Suprapubic skin (tissue), 4 donors: ENCODE measurements around the gene DDX51. TPM values are rescaled to one million over a fixed set of nuclear protein-coding genes. Genes with fewer than 3 reads are reported as not detected.

Source experiments
- DNase-seq, 2 donors: peaks; one replicate each; pipeline ENCODE4 v3.0.0-alpha.2; 2019; ENCODE audit warnings: low spot score in 2 of 2
- H3K27ac ChIP-seq: fragments of 200-600 bp; sonication (generic); one replicate; pipeline ENCODE4 v1.5.1; 2019
- H3K27me3 ChIP-seq: fragments of 200-600 bp; sonication (generic); one replicate; pipeline ENCODE4 v1.5.1; 2019
- H3K36me3 ChIP-seq: fragments of 200-600 bp; sonication (generic); one replicate; pipeline ENCODE4 v1.5.1; 2019
- H3K4me1 ChIP-seq: fragments of 200-600 bp; sonication (generic); one replicate; pipeline ENCODE4 v1.5.1; 2019
- H3K4me3 ChIP-seq: fragments of 200-600 bp; sonication (generic); one replicate; pipeline ENCODE4 v1.5.1; 2019; ENCODE audit warnings: mild to moderate bottlenecking
- H3K9me3 ChIP-seq: fragments of 200-600 bp; sonication (generic); one replicate; pipeline ENCODE4 v1.5.1; 2019
- EP300 ChIP-seq: sonication (generic); formaldehyde crosslinking; IDR thresholded peaks from one replicate; pipeline ENCODE4 v1.6.1; 2017; ENCODE audit warnings: antibody characterized with exemption
- POLR2A ChIP-seq, 2 donors: fragments of 450-650 bp; IDR thresholded peaks; one replicate each; pipeline ENCODE4 v1.6.1; 2017; ENCODE audit warnings: antibody characterized with exemption in 2 of 2, mild to moderate bottlenecking in 2 of 2, moderate library complexity in 2 of 2
- POLR2AphosphoS5 ChIP-seq, 3 donors: sonication (generic); formaldehyde crosslinking; IDR thresholded peaks; one replicate each; pipeline ENCODE4 v1.6.1; 2017; ENCODE audit warnings: antibody characterized with exemption in 3 of 3
- WGBS: methylation state at CpG from one replicate; pipeline ENCODE4 v1.1.5; 2018; 5-methylcytosine and 5-hydroxymethylcytosine counted together
- total RNA-seq, 4 donors: library from RNA; depleted of rRNA; stranded (reverse); fragments of >200 nt; gene quantifications; one replicate each; pipeline ENCODE4 v1.1.0, GENCODE V29; 2016
- TF ChIP-seq, protein P1 (sequence below), 2 donors: fragments of 200-600 bp in 1 of 2; fragments of 450-650 bp in 1 of 2; sonication (generic) in 1 of 2; IDR thresholded peaks; one replicate each; pipeline ENCODE4 v1.5.1; 2016 to 2019; ENCODE audit warnings: antibody characterized with exemption in 2 of 2, mild to moderate bottlenecking in 1 of 2, moderate library complexity in 1 of 2

The DDX51 gene
- total RNA-seq, 4 donors from 2014 or later, result 21.1 to 39.6 (median 23.7) TPM

DNA sequence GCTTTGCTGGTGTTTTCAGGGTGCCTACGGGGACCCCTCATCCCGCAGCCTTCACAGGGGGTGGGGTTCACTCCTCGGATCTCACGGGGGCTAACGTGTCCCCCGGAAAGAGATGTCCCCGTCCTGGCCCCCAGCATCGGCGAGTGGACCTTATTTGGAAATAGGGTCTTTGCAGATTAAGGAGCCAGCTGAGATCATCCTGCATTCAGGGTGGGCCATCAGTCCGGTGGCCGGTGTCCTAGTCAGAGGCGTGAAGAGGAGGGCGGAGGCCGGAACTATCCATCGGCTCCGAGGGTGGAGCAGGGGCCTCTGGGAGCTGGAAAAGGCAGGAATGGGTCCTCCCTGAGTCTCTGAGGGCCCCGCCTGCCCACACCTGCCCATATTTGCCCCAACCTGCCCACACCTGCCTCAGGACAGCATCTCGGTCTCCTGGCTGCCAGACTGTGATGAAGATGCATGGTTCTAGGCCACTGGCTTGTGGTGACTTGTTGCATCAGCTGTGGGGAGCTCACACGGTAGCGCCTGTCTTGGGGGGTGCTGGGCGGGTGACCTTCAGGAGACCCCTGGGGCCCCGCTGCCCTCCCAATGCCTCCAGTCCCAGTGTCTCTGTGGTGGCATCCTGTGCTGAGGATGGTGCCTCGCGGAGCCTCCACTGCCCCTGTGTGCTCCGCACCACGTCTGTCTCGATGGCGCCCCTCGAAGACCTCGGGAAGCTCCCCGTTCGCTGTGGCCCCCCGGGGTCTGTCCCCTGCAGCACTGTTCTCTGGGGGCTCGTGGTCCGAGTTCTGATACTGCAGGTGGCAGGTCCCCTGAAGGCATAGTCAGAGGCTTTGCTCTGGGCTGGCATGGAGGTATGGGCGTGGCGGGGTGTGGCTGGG, 14.8 kb upstream of the DDX51 start:
- 86% methylated on average over 27 of the region's 37 CpGs for WGBS
- Histone ChIP-seq H3K9me3 (no peaks in the 10 kb centered on the region), H3K4me1 (peaks cover 24% of the 10 kb centered on the region), H3K27me3 (peaks cover 15% of the 10 kb centered on the region), H3K36me3 (no peaks in the 10 kb centered on the region), H3K4me3 (no peak overlapping the region), H3K27ac (no peak overlapping the region)
- DNase-seq, result no peak
- no peak for TF ChIP-seq POLR2AphosphoS5 (IDR thresholded peaks at IDR 0.05)

DNA sequence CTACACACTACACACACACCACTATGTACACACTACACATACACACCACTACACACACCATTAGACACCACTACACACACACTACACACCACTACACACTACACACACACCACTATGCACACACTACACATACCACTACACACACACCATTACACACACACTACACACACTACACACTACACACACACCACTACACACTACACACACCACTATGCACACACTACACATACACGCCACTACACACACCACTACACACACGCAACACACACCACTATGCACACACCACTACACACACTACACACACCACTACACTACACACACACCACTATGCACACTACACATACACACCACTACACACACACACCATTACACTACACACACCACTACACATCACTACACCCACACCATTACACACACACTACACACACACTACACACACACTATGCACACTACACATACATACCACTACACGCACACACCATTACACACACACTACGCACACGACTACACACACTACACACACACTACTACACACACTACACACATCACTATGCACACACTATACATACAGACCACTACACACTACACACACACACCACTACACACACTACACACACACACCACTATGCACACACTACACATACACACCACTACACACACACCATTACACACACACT, 13.8 kb upstream of the DDX51 start:
- Histone ChIP-seq H3K4me3 (no peak overlapping the region), H3K9me3 (no peaks in the 10 kb centered on the region), H3K36me3 (no peaks in the 10 kb centered on the region), H3K4me1 (peaks cover 21% of the 10 kb centered on the region), H3K27ac (no peak overlapping the region), H3K27me3 (peaks cover 4% of the 10 kb centered on the region)
- TF ChIP-seq POLR2A (IDR thresholded peaks at IDR 0.05) (no peak), EP300 (no peak), POLR2AphosphoS5 (IDR thresholded peaks at IDR 0.05) (no peak)
- TF ChIP-seq, protein P1, sequence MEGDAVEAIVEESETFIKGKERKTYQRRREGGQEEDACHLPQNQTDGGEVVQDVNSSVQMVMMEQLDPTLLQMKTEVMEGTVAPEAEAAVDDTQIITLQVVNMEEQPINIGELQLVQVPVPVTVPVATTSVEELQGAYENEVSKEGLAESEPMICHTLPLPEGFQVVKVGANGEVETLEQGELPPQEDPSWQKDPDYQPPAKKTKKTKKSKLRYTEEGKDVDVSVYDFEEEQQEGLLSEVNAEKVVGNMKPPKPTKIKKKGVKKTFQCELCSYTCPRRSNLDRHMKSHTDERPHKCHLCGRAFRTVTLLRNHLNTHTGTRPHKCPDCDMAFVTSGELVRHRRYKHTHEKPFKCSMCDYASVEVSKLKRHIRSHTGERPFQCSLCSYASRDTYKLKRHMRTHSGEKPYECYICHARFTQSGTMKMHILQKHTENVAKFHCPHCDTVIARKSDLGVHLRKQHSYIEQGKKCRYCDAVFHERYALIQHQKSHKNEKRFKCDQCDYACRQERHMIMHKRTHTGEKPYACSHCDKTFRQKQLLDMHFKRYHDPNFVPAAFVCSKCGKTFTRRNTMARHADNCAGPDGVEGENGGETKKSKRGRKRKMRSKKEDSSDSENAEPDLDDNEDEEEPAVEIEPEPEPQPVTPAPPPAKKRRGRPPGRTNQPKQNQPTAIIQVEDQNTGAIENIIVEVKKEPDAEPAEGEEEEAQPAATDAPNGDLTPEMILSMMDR (IDR thresholded peaks at IDR 0.05), result no peak
- WGBS, result 94% methylated on average over 5 of the region's 5 CpGs
- DNase-seq, result no peak

DNA sequence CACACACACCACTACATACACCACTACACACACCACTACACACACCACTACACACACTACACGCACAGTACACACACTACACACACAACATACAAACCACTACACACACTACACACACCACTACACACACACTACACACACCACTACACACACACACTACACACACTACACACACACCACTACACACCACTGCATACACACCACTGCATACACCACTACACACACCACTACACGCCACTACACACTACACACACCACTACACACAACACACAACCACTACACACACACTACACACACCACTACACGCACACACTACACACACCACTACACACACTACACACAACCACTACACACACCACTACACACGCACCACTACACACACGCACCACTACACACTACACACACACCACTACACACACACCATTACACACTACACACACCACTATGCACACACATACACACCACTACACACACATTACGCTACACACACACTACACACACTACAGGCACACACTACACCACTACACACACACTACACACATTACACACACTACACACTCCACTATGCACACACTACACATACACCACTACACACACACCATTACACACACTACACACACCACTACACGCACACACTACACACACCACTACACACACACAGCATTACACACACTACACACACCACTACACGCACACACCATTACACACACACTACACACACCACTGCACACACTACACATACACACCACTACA, 12.6 kb upstream of the DDX51 start:
- no peaks in the 10 kb centered on the region for H3K9me3 ChIP-seq
- peaks cover 10% of the 10 kb centered on the region for H3K4me1 ChIP-seq
- H3K27me3 ChIP-seq, result peaks cover 1% of the 10 kb centered on the region
- no peak overlapping the region for H3K27ac ChIP-seq
- no peak for DNase-seq
- WGBS, result 87% methylated on average over 8 of the region's 8 CpGs
- H3K4me3 ChIP-seq, result no peak overlapping the region
- TF ChIP-seq EP300 (no peak), POLR2AphosphoS5 (IDR thresholded peaks at IDR 0.05) (no peak), POLR2A (IDR thresholded peaks at IDR 0.05) (no peak)
- TF ChIP-seq, protein P1 (IDR thresholded peaks at IDR 0.05), result no peak
- peaks cover 8% of the 10 kb centered on the region for H3K36me3 ChIP-seq

DNA sequence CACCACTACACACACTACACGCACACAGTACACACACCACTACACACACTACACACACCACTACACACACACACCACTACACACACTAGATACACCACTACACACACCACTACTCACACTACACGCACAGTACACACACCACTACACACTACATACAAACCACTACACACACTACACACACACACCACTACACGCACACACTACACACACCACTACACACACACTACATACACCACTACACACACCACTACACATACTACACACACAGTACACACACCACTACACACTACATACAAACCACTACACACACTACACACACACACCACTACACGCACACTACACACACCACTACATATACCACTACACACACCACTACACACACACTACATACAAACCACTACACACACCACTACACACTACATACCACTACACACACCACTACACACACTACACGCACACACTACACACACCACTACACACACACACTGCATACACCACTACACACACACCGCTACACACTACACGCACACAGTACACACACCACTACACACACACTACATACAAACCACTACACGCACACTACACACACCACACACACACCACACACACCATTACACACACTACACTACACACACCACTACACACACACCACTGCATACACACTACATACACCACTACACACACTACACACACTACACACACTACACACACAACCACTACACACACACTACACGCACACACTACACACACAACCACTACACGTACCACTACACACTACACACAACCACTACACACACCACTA, 11.9 kb upstream of the DDX51 start:
- Histone ChIP-seq H3K27ac (no peak overlapping the region), H3K4me1 (peaks cover 10% of the 10 kb centered on the region), H3K9me3 (no peaks in the 10 kb centered on the region), H3K27me3 (no peaks in the 10 kb centered on the region), H3K4me3 (no peak overlapping the region), H3K36me3 (peaks cover 16% of the 10 kb centered on the region)
- DNase-seq, result no peak
- 96% methylated on average over 10 of the region's 10 CpGs for WGBS
- TF ChIP-seq EP300 (no peak), POLR2AphosphoS5 (IDR thresholded peaks at IDR 0.05) (no peak)
- TF ChIP-seq, protein P1 (IDR thresholded peaks at IDR 0.05), result no peak
